ENCODE data around the gene ABCF1. TPM values are rescaled to one million over a fixed set of nuclear protein-coding genes. Genes with fewer than 3 reads are reported as not detected.

ABCF1 gene
- total and polyA plus RNA-seq, 9 of the 15 experiments (the other 6 are each of a cell fraction or from before 2014, with no cell fraction given): 41.6 to 193 (median 102) TPM

DNA sequence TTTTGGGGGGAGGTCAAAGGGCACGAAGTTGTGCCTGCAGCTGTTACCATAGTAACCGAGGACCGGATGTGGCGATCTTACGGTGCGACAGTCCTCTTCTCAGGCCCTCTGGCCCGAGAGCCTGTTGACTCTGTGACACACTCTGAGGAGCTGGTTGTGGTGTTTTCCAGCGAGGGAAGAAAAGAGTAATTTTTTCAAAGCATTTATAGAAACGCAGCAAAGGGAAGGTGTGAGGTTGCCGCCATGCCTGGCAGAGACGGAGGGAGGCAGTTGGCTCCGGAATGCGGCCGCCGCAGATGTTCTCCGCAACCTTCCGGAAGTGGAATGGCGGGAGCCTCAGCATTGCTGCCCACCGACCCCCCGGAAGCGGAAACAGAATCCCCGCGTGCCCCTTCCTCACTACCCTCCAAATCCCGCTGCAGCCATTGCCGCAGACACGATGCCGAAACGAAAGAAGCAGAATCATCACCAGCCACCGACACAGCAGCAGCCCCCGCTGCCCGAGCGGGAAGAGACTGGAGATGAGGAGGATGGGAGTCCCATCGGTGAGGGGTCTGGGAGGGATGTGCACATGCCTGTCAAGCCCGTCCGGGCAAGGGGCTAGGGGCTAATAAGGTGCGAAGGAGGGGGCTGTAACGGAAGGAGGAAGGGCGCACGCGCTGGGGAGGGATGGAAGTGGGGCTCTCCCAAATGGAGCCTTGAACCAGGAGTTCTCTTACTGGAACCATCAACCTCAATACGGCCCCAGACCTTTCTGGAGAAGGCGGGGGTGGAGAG is 14.1 kb upstream of the ABCF1 start, which contains the start of gene PRR3 (continued):
- no peak for TF ChIP-seq COPS2 (conservative IDR thresholded peaks at IDR 0.05)
- TF ChIP-seq TAF7 (tag; IDR thresholded peaks at IDR 0.05): peak; percentile 93
- TF ChIP-seq ZNF134 (CRISPR knock-in tag; conservative IDR thresholded peaks at IDR 0.05): no peak
- TF ChIP-seq, protein P1, sequence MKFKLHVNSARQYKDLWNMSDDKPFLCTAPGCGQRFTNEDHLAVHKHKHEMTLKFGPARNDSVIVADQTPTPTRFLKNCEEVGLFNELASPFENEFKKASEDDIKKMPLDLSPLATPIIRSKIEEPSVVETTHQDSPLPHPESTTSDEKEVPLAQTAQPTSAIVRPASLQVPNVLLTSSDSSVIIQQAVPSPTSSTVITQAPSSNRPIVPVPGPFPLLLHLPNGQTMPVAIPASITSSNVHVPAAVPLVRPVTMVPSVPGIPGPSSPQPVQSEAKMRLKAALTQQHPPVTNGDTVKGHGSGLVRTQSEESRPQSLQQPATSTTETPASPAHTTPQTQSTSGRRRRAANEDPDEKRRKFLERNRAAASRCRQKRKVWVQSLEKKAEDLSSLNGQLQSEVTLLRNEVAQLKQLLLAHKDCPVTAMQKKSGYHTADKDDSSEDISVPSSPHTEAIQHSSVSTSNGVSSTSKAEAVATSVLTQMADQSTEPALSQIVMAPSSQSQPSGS (CRISPR knock-in tag; IDR thresholded peaks at IDR 0.05): no peak
- TF ChIP-seq NR2C2 (CRISPR knock-in tag; IDR thresholded peaks at IDR 0.05): peak; percentile 56; the same call in 1 of the 2 replicates
- peak; percentile 99 for TF ChIP-seq NR2C2 (tag; IDR thresholded peaks at IDR 0.05)
- TF ChIP-seq, protein P2, sequence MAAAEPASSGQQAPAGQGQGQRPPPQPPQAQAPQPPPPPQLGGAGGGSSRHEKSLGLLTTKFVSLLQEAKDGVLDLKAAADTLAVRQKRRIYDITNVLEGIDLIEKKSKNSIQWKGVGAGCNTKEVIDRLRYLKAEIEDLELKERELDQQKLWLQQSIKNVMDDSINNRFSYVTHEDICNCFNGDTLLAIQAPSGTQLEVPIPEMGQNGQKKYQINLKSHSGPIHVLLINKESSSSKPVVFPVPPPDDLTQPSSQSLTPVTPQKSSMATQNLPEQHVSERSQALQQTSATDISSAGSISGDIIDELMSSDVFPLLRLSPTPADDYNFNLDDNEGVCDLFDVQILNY (CRISPR knock-in tag; IDR thresholded peaks at IDR 0.05): peak; percentile 62; the same call in 1 of the 2 replicates
- TF ChIP-seq PHF21A (IDR thresholded peaks at IDR 0.05; ENCODE audit: borderline replicate concordance, low read depth): no peak
- no peak for TF ChIP-seq KLF1 (tag; IDR thresholded peaks at IDR 0.05)
- peak; percentile 50; the same call in 1 of the 2 replicates for TF ChIP-seq CTBP1 (IDR thresholded peaks at IDR 0.05; ENCODE audit: borderline replicate concordance)
- TF ChIP-seq FOXK2 (conservative IDR thresholded peaks at IDR 0.05 in 1 of 2, IDR thresholded peaks at IDR 0.05 in 1 of 2; ENCODE audit: low read depth in 2 of 2): peak in 1 of 2 experiments; percentile 97; a peak in 3 of 4 replicates
- TF ChIP-seq ZBTB17 (CRISPR knock-in tag; IDR thresholded peaks at IDR 0.05): no peak
- peak; percentile 97 for TF ChIP-seq SIN3B (IDR thresholded peaks at IDR 0.05; ENCODE audit: low read depth)
- TF ChIP-seq HEY1 (CRISPR knock-in tag; IDR thresholded peaks at IDR 0.05; ENCODE audit: borderline replicate concordance): no peak
- no peak for TF ChIP-seq RAD21 (CRISPR knock-in tag; conservative IDR thresholded peaks at IDR 0.05 in 1 of 2, IDR thresholded peaks at IDR 0.05 in 1 of 2)
- no peak for TF ChIP-seq WHSC1 (IDR thresholded peaks at IDR 0.05; ENCODE audit: low read length)
- no peak for TF ChIP-seq ZZZ3 (IDR thresholded peaks at IDR 0.05)
- no peak for TF ChIP-seq NFE2L1 (tag; IDR thresholded peaks at IDR 0.05; ENCODE audit: borderline replicate concordance, low read depth)
- peak; percentile 17; the same call in 1 of the 2 replicates for TF ChIP-seq NFE2 (IDR thresholded peaks at IDR 0.05; ENCODE audit: low read depth)
- TF ChIP-seq, protein P3, sequence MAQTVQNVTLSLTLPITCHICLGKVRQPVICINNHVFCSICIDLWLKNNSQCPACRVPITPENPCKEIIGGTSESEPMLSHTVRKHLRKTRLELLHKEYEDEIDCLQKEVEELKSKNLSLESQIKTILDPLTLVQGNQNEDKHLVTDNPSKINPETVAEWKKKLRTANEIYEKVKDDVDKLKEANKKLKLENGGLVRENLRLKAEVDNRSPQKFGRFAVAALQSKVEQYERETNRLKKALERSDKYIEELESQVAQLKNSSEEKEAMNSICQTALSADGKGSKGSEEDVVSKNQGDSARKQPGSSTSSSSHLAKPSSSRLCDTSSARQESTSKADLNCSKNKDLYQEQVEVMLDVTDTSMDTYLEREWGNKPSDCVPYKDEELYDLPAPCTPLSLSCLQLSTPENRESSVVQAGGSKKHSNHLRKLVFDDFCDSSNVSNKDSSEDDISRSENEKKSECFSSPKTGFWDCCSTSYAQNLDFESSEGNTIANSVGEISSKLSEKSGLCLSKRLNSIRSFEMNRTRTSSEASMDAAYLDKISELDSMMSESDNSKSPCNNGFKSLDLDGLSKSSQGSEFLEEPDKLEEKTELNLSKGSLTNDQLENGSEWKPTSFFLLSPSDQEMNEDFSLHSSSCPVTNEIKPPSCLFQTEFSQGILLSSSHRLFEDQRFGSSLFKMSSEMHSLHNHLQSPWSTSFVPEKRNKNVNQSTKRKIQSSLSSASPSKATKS (CRISPR knock-in tag; IDR thresholded peaks at IDR 0.05): 0 out of 2 replicates have a peak, but pooled peaks have one; percentile 41
- peak; percentile 57 for TF ChIP-seq POLR2AphosphoS5 (IDR thresholded peaks at IDR 0.05; ENCODE audit: control insufficient read depth, insufficient read depth, low read depth, low read length)
- TF ChIP-seq, protein P4, sequence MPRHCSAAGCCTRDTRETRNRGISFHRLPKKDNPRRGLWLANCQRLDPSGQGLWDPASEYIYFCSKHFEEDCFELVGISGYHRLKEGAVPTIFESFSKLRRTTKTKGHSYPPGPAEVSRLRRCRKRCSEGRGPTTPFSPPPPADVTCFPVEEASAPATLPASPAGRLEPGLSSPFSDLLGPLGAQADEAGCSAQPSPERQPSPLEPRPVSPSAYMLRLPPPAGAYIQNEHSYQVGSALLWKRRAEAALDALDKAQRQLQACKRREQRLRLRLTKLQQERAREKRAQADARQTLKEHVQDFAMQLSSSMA (CRISPR knock-in tag; IDR thresholded peaks at IDR 0.05): 0 out of 2 replicates have a peak, but pooled peaks have one; percentile 60
- TF ChIP-seq LCOR (CRISPR knock-in tag; IDR thresholded peaks at IDR 0.05): peak; percentile 87

All from K562 (cell line).